HFFc6 (cell line): ENCODE measurements around the gene DDX28. TPM values are rescaled to one million over a fixed set of nuclear protein-coding genes. Genes with fewer than 3 reads are reported as not detected.
"Not testable (repeated sequence)": the region's sequence is repeated elsewhere in the genome, so short reads cannot be mapped to it uniquely, and the experiment has no call there.

Experiments used
- DNase-seq: peaks from one replicate; pipeline ENCODE4 v3.0.0-alpha.2; 2018
- H3K27ac Mint-ChIP-seq: 2 replicates; pipeline ENCODE4 v1.8.0; 2020; ENCODE audit warnings: mild to moderate bottlenecking, mixed read lengths
- H3K27me3 Mint-ChIP-seq: 2 replicates; pipeline ENCODE4 v1.8.0; 2021; ENCODE audit warnings: mild to moderate bottlenecking, moderate library complexity, mixed read lengths; ENCODE audit not compliant: insufficient read depth
- H3K36me3 Mint-ChIP-seq: 2 replicates; pipeline ENCODE4 v1.8.0; 2021; ENCODE audit warnings: low read depth, mixed read lengths
- H3K4me1 Mint-ChIP-seq: 2 replicates; pipeline ENCODE4 v1.8.0; 2020; ENCODE audit warnings: low read depth, mixed read lengths
- H3K4me3 Mint-ChIP-seq: 2 replicates; pipeline ENCODE4 v1.8.0; 2020; ENCODE audit warnings: mild to moderate bottlenecking, moderate library complexity, mixed read lengths
- H3K9me3 Mint-ChIP-seq: 2 replicates; pipeline ENCODE4 v1.8.0; 2020; ENCODE audit warnings: mild to moderate bottlenecking, mixed read lengths
- CTCF ChIP-seq: fragments of 200-600 bp; sonication (generic); IDR thresholded peaks from 2 replicates; pipeline ENCODE4 v1.5.0; 2021; ENCODE audit warnings: antibody characterized with exemption, mild to moderate bottlenecking
- total RNA-seq, 6 experiments: library from RNA; stranded (reverse); fragmentation: NEBNext Ultra II Directional; extraction: Animal tissue kit (Norgen Biotek cat#: 25700); gene quantifications; 2 replicates in 1 of 6; 3 replicates in 5 of 6; pipeline ENCODE4 v1.2.3, GENCODE V29; 2021

DDX28 gene
- total RNA-seq, 6 experiments from 2014 or later = 7.2 to 8.5 (median 8.2) TPM

GRCh38 chr16:68005786-68006286 is 17.2 kb downstream of the DDX28 start:
- TF ChIP-seq CTCF = no peak
- Mint-ChIP-seq H3K27me3 (peaks cover 3% of the 10 kb centered on the region), H3K4me3 (no peak overlapping the region), H3K4me1 (no peaks in the 10 kb centered on the region), H3K9me3 (no peaks in the 10 kb centered on the region), H3K36me3 (no peaks in the 10 kb centered on the region), H3K27ac (no peak overlapping the region)
- DNase-seq = no peak

GRCh38 chr16:68005211-68005610 is 17.8 kb downstream of the DDX28 start:
- H3K27ac Mint-ChIP-seq = no peak overlapping the region
- no peak for TF ChIP-seq CTCF
- no peak for DNase-seq
- H3K36me3 Mint-ChIP-seq = no peaks in the 10 kb centered on the region
- H3K4me3 Mint-ChIP-seq = no peak overlapping the region
- H3K9me3 Mint-ChIP-seq = no peaks in the 10 kb centered on the region
- H3K4me1 Mint-ChIP-seq = peaks cover 5% of the 10 kb centered on the region
- H3K27me3 Mint-ChIP-seq = peaks cover 3% of the 10 kb centered on the region

- H3K4me3 Mint-ChIP-seq = no peak overlapping the region
- TF ChIP-seq CTCF = no peak
- DNase-seq = no peak
- H3K9me3 Mint-ChIP-seq = no peaks in the 10 kb centered on the region
- H3K4me1 Mint-ChIP-seq = peaks cover 10% of the 10 kb centered on the region
- no peak overlapping the region for H3K27ac Mint-ChIP-seq
- H3K36me3 Mint-ChIP-seq = no peaks in the 10 kb centered on the region
- peaks cover 2% of the 10 kb centered on the region for H3K27me3 Mint-ChIP-seq
These were observed 20.0 kb downstream of the DDX28 start for GRCh38 chr16:68003031-68003430.

GRCh38 chr16:68000450-68000849 is 22.6 kb downstream of the DDX28 start:
- Mint-ChIP-seq H3K36me3 (no peaks in the 10 kb centered on the region), H3K27me3 (peaks cover 2% of the 10 kb centered on the region), H3K4me3 (no peak overlapping the region), H3K4me1 (peaks cover 10% of the 10 kb centered on the region), H3K27ac (no peak overlapping the region), H3K9me3 (no peaks in the 10 kb centered on the region)
- TF ChIP-seq CTCF = no peak
- DNase-seq = no peak

GRCh38 chr16:67999985-68000384 is 23.0 kb downstream of the DDX28 start:
- Mint-ChIP-seq H3K27me3 (peaks cover 2% of the 10 kb centered on the region), H3K9me3 (no peaks in the 10 kb centered on the region), H3K4me3 (no peak overlapping the region), H3K4me1 (peaks cover 10% of the 10 kb centered on the region), H3K27ac (no peak overlapping the region), H3K36me3 (no peaks in the 10 kb centered on the region)
- no peak for TF ChIP-seq CTCF
- no peak for DNase-seq

GRCh38 chr16:67998779-67999688 is 24.0 kb downstream of the DDX28 start, which contains the start of gene DPEP2:
DPEP2 (minus strand) TSS chr16:67999484; CDS start chr16:67993212, 6,272 bp downstream.
- H3K27me3 Mint-ChIP-seq, DNase-seq, H3K9me3 Mint-ChIP-seq, H3K4me3 Mint-ChIP-seq, H3K36me3 Mint-ChIP-seq, H3K27ac Mint-ChIP-seq: not testable (repeated sequence)
- H3K4me1 Mint-ChIP-seq = peaks cover 10% of the 10 kb centered on the region

GRCh38 chr16:67998231-67998778 is 24.7 kb downstream of the DDX28 start:
- not testable (repeated sequence) for DNase-seq, H3K36me3 Mint-ChIP-seq, H3K27me3 Mint-ChIP-seq, H3K4me3 Mint-ChIP-seq, H3K27ac Mint-ChIP-seq, H3K9me3 Mint-ChIP-seq
- peaks cover 10% of the 10 kb centered on the region for H3K4me1 Mint-ChIP-seq
